ENCODE measurements around the gene SLAIN1. TPM values are rescaled to one million over a fixed set of nuclear protein-coding genes. Genes with fewer than 3 reads are reported as not detected.

The SLAIN1 gene
- total RNA-seq, 1 experiment from 2014 or later: 2.4 TPM

- no peaks in the 10 kb centered on the region for H3K27me3 ChIP-seq (ENCODE audit: insufficient read depth, low read depth)
- no peak overlapping the region for H3K4me3 ChIP-seq
These were observed 84.3 kb downstream of the SLAIN1 start for GRCh38 chr13:77781808-77782207.

GRCh38 chr13:77784515-77784914 is 87.0 kb downstream of the SLAIN1 start:
- DNase-seq: no peak
- Histone ChIP-seq H3K27me3 (ENCODE audit: insufficient read depth, low read depth) (no peaks in the 10 kb centered on the region), H3K27ac (no peak overlapping the region), H3K79me2 (ENCODE audit: low read depth) (no peaks in the 10 kb centered on the region), H3K4me3 (no peak overlapping the region), H3F3A (ENCODE audit: insufficient read depth, low read depth) (no peaks in the 10 kb centered on the region), H3K36me3 (ENCODE audit: low read depth) (no peaks in the 10 kb centered on the region), H3K4me2 (no peak overlapping the region), H2AFZ (no peak overlapping the region), H3K4me1 (replicated peaks; ENCODE audit: insufficient read depth) (no peaks in the 10 kb centered on the region), H4K20me1 (ENCODE audit: insufficient read depth) (no peaks in the 10 kb centered on the region), H3K9me3 (ENCODE audit: insufficient read depth, low read depth) (no peaks in the 10 kb centered on the region), H3K9me2 (ENCODE audit: insufficient read depth) (no peaks in the 10 kb centered on the region)
- TF ChIP-seq EZH2 (IDR thresholded peaks at IDR 0.05; ENCODE audit: low read depth): no peak
- no peak for TF ChIP-seq CTCF (conservative IDR thresholded peaks at IDR 0.05)
- intact Hi-C loops (cut with micrococcal nuclease; ENCODE audit: unreplicated experiment): no loop called here
- ChIA-PET POLR2A (ENCODE audit: unreplicated experiment) (interaction anchor here (0.7 kb wide), 1 partner anchor 1597 kb away, joined by 3 read pairs; no protein-coding TSS in a partner anchor), CTCF (no interaction called here)
- BruUV-seq (replicated peaks): no TSS peak

More at GRCh38 chr13:77781808-77782207, 84.3 kb downstream of the SLAIN1 start:
- Histone ChIP-seq H3K9me3 (ENCODE audit: insufficient read depth, low read depth) (no peaks in the 10 kb centered on the region), H3K4me2 (no peak overlapping the region), H3K27ac (no peak overlapping the region), H3F3A (ENCODE audit: insufficient read depth, low read depth) (no peaks in the 10 kb centered on the region), H3K4me1 (replicated peaks; ENCODE audit: insufficient read depth) (no peaks in the 10 kb centered on the region), H3K36me3 (ENCODE audit: low read depth) (no peaks in the 10 kb centered on the region), H4K20me1 (ENCODE audit: insufficient read depth) (no peaks in the 10 kb centered on the region), H3K9me2 (ENCODE audit: insufficient read depth) (no peaks in the 10 kb centered on the region), H3K79me2 (ENCODE audit: low read depth) (no peaks in the 10 kb centered on the region), H2AFZ (no peak overlapping the region)
- ChIA-PET POLR2A (ENCODE audit: unreplicated experiment) (interaction anchor here (0.6 kb wide), 1 partner anchor 241 kb away, joined by 19 read pairs; no protein-coding TSS in a partner anchor), CTCF (no interaction called here)
- TF ChIP-seq CTCF (conservative IDR thresholded peaks at IDR 0.05) (no peak), EZH2 (IDR thresholded peaks at IDR 0.05; ENCODE audit: low read depth) (no peak)
- intact Hi-C loops (cut with micrococcal nuclease; ENCODE audit: unreplicated experiment): no loop called here
- DNase-seq: no peak
- BruUV-seq (replicated peaks): no TSS peak

- Histone ChIP-seq H3K79me2 (ENCODE audit: low read depth) (no peaks in the 10 kb centered on the region), H3K9me3 (ENCODE audit: insufficient read depth, low read depth) (0 out of 2 replicates have a peak, but pooled peaks cover 6% of the 10 kb centered on the region), H3K27ac (no peak overlapping the region), H3K4me3 (no peak overlapping the region), H3K36me3 (ENCODE audit: low read depth) (no peaks in the 10 kb centered on the region), H3K4me1 (replicated peaks; ENCODE audit: insufficient read depth) (no peaks in the 10 kb centered on the region), H3K27me3 (ENCODE audit: insufficient read depth, low read depth) (no peaks in the 10 kb centered on the region), H3K9me2 (ENCODE audit: insufficient read depth) (no peaks in the 10 kb centered on the region), H3K4me2 (no peak overlapping the region), H4K20me1 (ENCODE audit: insufficient read depth) (no peaks in the 10 kb centered on the region), H2AFZ (no peak overlapping the region), H3F3A (ENCODE audit: insufficient read depth, low read depth) (no peaks in the 10 kb centered on the region)
- no peak for DNase-seq
- ChIA-PET POLR2A (ENCODE audit: unreplicated experiment) (no interaction called here), CTCF (no interaction called here)
- no peak for TF ChIP-seq EZH2 (IDR thresholded peaks at IDR 0.05; ENCODE audit: low read depth)
- no peak for TF ChIP-seq CTCF (conservative IDR thresholded peaks at IDR 0.05)
- no TSS peak for BruUV-seq (replicated peaks)
- intact Hi-C loops (cut with micrococcal nuclease; ENCODE audit: unreplicated experiment): no loop called here
These were observed 89.3 kb downstream of the SLAIN1 start for GRCh38 chr13:77786695-77787287.

Data from PC-9 (cell line).